HFFc6 (cell line): Measurements from ENCODE around the gene MDFI. TPM values are rescaled to one million over a fixed set of nuclear protein-coding genes. Genes with fewer than 3 reads are reported as not detected.
"Not testable (repeated sequence)": the region's sequence is repeated elsewhere in the genome, so short reads cannot be mapped to it uniquely, and the experiment has no call there.

Source experiments
- DNase-seq: peaks from one replicate; pipeline ENCODE4 v3.0.0-alpha.2; 2018
- H3K27ac Mint-ChIP-seq: 2 replicates; pipeline ENCODE4 v1.8.0; 2020; ENCODE audit warnings: mild to moderate bottlenecking, mixed read lengths
- H3K27me3 Mint-ChIP-seq: 2 replicates; pipeline ENCODE4 v1.8.0; 2021; ENCODE audit warnings: mild to moderate bottlenecking, moderate library complexity, mixed read lengths; ENCODE audit not compliant: insufficient read depth
- H3K36me3 Mint-ChIP-seq: 2 replicates; pipeline ENCODE4 v1.8.0; 2021; ENCODE audit warnings: low read depth, mixed read lengths
- H3K4me1 Mint-ChIP-seq: 2 replicates; pipeline ENCODE4 v1.8.0; 2020; ENCODE audit warnings: low read depth, mixed read lengths
- H3K4me3 Mint-ChIP-seq: 2 replicates; pipeline ENCODE4 v1.8.0; 2020; ENCODE audit warnings: mild to moderate bottlenecking, moderate library complexity, mixed read lengths
- H3K9me3 Mint-ChIP-seq: 2 replicates; pipeline ENCODE4 v1.8.0; 2020; ENCODE audit warnings: mild to moderate bottlenecking, mixed read lengths
- total RNA-seq, 6 experiments: library from RNA; stranded (reverse); fragmentation: NEBNext Ultra II Directional; extraction: Animal tissue kit (Norgen Biotek cat#: 25700); gene quantifications; 2 replicates in 1 of 6; 3 replicates in 5 of 6; pipeline ENCODE4 v1.2.3, GENCODE V29; 2021
- TF ChIP-seq, protein P1 (sequence below): fragments of 200-600 bp; sonication (generic); IDR thresholded peaks from 2 replicates; pipeline ENCODE4 v1.5.0; 2021; ENCODE audit warnings: antibody characterized with exemption, mild to moderate bottlenecking

The MDFI gene
- total RNA-seq, 6 experiments from 2014 or later = 0.38 to 0.96 TPM; not detected in 4

DNA sequence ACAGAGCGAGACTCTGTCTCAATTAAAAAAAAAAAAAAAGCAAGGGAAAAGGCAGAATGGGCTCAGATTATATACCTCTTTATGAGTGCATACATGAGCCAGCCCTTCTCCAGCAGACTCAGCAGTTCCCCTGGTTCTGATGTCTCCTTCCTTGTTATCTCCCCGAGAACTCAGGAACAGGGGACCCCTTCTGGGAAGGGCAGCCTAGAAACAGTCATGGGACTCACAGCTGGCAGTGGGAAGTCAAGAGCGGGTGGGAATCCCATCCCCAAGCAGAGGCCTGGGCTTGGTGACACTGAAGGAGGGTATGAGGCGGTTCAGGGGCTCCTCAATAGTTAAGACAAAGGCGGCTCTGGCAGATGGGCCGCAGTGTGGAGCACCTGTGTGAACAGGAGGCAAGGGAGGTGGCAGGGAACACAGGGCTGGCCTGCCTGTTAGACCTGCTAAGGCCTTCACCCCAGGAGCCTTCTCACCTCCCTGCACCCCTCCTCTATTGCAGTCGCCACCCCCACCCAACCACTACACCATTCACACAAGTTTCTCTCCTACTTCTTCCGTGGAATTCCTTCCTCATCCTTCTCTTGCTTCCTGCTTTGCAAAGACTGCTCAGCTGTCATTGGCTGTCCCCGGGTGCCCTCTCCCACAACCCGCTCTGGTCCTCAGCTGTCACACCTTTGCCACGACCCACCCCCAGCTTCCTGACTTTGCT is 29.7 kb upstream of the MDFI start:
- peaks cover 12% of the 10 kb centered on the region for H3K36me3 Mint-ChIP-seq
- peaks cover 3% of the 10 kb centered on the region for H3K27me3 Mint-ChIP-seq

DNA sequence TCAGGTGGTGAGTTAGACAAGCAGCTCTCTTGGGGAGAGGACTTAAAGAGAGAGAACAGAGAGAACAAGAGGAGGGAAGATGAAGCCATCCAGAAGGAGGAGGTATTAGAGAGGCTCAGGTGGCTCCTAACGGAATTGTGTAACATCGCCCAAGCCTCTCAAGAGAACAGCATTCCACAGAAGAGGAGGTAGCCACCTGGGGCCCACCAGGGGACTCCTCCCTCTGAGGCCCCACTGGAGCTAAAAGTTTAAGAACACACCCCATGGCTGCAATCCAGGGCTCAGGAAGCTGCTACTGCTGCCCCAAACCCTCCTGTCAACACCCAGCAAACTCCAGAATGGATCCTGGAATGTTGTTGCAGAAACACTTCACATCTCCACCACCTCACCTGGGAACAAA is 23.6 kb upstream of the MDFI start:
- Mint-ChIP-seq H3K4me3 (no peak overlapping the region), H3K9me3 (peaks cover 16% of the 10 kb centered on the region), H3K36me3 (peaks cover 14% of the 10 kb centered on the region), H3K4me1 (peaks cover 12% of the 10 kb centered on the region), H3K27ac (no peak overlapping the region), H3K27me3 (peaks cover 28% of the 10 kb centered on the region)
- TF ChIP-seq, protein P1, sequence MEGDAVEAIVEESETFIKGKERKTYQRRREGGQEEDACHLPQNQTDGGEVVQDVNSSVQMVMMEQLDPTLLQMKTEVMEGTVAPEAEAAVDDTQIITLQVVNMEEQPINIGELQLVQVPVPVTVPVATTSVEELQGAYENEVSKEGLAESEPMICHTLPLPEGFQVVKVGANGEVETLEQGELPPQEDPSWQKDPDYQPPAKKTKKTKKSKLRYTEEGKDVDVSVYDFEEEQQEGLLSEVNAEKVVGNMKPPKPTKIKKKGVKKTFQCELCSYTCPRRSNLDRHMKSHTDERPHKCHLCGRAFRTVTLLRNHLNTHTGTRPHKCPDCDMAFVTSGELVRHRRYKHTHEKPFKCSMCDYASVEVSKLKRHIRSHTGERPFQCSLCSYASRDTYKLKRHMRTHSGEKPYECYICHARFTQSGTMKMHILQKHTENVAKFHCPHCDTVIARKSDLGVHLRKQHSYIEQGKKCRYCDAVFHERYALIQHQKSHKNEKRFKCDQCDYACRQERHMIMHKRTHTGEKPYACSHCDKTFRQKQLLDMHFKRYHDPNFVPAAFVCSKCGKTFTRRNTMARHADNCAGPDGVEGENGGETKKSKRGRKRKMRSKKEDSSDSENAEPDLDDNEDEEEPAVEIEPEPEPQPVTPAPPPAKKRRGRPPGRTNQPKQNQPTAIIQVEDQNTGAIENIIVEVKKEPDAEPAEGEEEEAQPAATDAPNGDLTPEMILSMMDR = no peak
- no peak for DNase-seq

More for the DNA sequence above, 29.7 kb upstream of the MDFI start:
- Mint-ChIP-seq H3K9me3 (peaks cover 13% of the 10 kb centered on the region), H3K27ac (no peak overlapping the region), H3K4me3 (no peak overlapping the region), H3K4me1 (peaks cover 13% of the 10 kb centered on the region)
- TF ChIP-seq, protein P1 = no peak
- no peak for DNase-seq

DNA sequence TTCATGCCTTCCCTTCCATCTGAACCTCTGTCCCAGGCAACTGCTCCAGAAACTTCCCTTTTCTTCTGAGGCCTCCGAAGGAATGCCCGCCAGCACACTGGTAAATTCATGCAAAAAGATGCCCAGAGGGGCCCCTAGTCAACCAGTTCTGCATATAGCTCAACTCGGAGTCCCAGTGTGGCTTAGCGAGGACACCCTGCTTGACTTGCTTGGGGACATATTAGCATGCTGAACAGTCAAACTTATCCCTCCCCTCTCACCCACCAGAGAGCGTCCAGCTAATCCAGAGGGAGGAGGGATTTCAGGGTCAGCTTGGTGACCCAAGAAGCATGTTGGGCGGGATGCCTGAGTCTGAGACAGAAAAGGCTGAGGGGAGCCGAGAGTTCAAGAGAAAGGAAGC is 23.0 kb upstream of the MDFI start:
- H3K36me3 Mint-ChIP-seq = peaks cover 14% of the 10 kb centered on the region
- H3K9me3 Mint-ChIP-seq = peaks cover 16% of the 10 kb centered on the region
- TF ChIP-seq, protein P1 = no peak
- no peak overlapping the region for H3K4me3 Mint-ChIP-seq
- peaks cover 31% of the 10 kb centered on the region for H3K27me3 Mint-ChIP-seq
- no peak for DNase-seq
- H3K27ac Mint-ChIP-seq = no peak overlapping the region
- peaks cover 6% of the 10 kb centered on the region; the same call in 1 of the 2 replicates for H3K4me1 Mint-ChIP-seq

DNA sequence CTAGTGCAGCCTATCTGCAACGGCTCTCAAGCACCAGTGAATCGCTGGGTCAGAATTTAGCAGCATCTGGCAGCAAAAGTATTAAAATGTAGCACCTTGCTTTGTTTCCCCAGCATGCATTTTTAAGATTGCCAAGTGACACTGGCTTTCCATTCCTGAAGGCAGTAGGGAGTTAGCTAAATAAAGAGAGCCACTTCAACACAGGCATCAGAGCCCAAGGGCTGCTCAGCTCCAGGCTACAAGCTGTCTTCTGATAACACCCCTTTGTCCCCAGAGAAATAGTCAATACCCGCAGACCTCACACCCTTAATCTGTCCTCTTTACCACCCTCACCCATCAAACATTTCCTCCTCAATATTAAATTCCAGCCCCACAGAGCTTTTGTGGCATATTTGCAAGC is 19.7 kb upstream of the MDFI start:
- TF ChIP-seq, protein P1 = no peak
- DNase-seq = no peak
- Mint-ChIP-seq H3K9me3 (peaks cover 23% of the 10 kb centered on the region), H3K27ac (no peak overlapping the region), H3K36me3 (peaks cover 2% of the 10 kb centered on the region; the same call in 1 of the 2 replicates), H3K4me1 (peaks cover 10% of the 10 kb centered on the region; the same call in 1 of the 2 replicates), H3K27me3 (peaks cover 39% of the 10 kb centered on the region), H3K4me3 (no peak overlapping the region)

DNA sequence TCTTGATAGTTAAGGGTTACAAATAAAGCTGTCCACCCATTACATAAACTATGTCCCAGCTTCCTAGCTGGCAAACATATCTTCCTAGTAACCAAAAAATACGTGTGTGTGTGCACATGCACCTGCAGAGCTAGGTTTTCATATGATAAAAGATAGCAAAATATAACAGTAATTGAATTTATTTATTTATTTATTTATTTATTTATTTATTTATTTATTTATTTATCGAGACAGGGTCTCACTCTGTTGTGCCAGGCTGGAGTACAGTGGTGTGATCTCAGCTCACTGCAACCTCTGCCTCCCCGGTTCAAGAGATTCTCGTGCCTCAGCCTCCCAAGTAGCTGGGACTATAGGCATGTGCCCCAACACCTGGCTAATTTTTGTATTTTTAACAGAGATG is 19.1 kb upstream of the MDFI start:
- not testable (repeated sequence) for H3K4me3 Mint-ChIP-seq, H3K4me1 Mint-ChIP-seq, H3K27ac Mint-ChIP-seq, H3K36me3 Mint-ChIP-seq, DNase-seq
- H3K9me3 Mint-ChIP-seq = peaks cover 21% of the 10 kb centered on the region
- H3K27me3 Mint-ChIP-seq = peaks cover 38% of the 10 kb centered on the region

DNA sequence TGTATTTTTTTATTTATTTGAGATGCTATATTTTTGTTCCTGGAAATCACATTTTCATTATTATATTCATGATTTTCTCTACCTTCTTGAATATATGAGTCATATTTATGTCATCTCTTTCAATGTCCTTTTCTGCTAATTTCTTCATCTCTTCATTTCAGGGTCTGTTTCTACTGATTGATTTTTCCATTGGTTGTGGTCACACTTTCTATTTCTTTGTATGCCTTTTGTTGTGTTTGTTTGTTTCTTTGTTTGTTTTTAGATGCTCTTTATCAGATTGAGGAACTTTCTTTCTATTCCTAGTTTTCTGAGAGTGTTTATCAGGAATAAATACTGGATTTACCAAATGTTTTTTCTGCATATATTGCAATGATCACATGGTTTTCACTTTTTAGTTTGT is 16.9 kb upstream of the MDFI start:
- no peak for DNase-seq
- Mint-ChIP-seq H3K27ac (no peak overlapping the region), H3K9me3 (peaks cover 21% of the 10 kb centered on the region), H3K4me1 (peaks cover 16% of the 10 kb centered on the region; the same call in 1 of the 2 replicates), H3K4me3 (no peak overlapping the region), H3K36me3 (no peaks in the 10 kb centered on the region), H3K27me3 (peaks cover 24% of the 10 kb centered on the region)
- TF ChIP-seq, protein P1 = no peak
